HL-60 (cell line): ENCODE measurements around the gene CNNM1.

Experiments used
- CTCF ChIP-seq: IDR thresholded peaks from one replicate; pipeline ENCODE4 v1.5.1; 2011; ENCODE audit warnings: low read length, control low read depth, inconsistent platforms; ENCODE audit not compliant: insufficient read depth
- GABPA ChIP-seq: IDR thresholded peaks from 2 replicates; pipeline ENCODE4 v1.6.1; 2012; ENCODE audit warnings: low read depth
- POLR2AphosphoS5 ChIP-seq: IDR thresholded peaks from 2 replicates; pipeline ENCODE4 v1.6.1; 2012; ENCODE audit warnings: low read depth
- REST ChIP-seq: IDR thresholded peaks from 2 replicates; pipeline ENCODE4 v1.6.1; 2012; ENCODE audit warnings: low read depth; ENCODE audit not compliant: insufficient replicate concordance
- SPI1 ChIP-seq: IDR thresholded peaks from 2 replicates; pipeline ENCODE4 v1.6.1; 2012; ENCODE audit warnings: low read depth, mild to moderate bottlenecking, borderline replicate concordance

- TF ChIP-seq CTCF (no peak), SPI1 (no peak), POLR2AphosphoS5 (no peak), GABPA (no peak), REST (no peak)
These were observed 9.9 kb downstream of the CNNM1 start for GRCh38 chr10:99339077-99339476.
